Stomach (tissue), 4 donors: Measurements from ENCODE around the gene KLHL22.
"Not testable (repeated sequence)": the region's sequence is repeated elsewhere in the genome, so short reads cannot be mapped to it uniquely, and the experiment has no call there.

Source experiments
- CTCF ChIP-seq, 7 experiments: fragments of 450-650 bp in 4 of 7; fragments of 200-600 bp in 3 of 7; sonication (generic) in 3 of 7; IDR thresholded peaks; one replicate each; pipeline ENCODE4 v1.5.1; 2016 to 2019; ENCODE audit warnings: antibody characterized with exemption in 7 of 7, control low read depth in 2 of 7, mild to moderate bottlenecking in 1 of 7
- EP300 ChIP-seq: sonication (generic); formaldehyde crosslinking; IDR thresholded peaks from one replicate; pipeline ENCODE4 v1.6.1; 2017; ENCODE audit warnings: antibody characterized with exemption
- POLR2AphosphoS5 ChIP-seq, 3 donors: sonication (generic); formaldehyde crosslinking; IDR thresholded peaks; one replicate each; pipeline ENCODE4 v1.6.1; 2016; ENCODE audit warnings: antibody characterized with exemption in 3 of 3

- not testable (repeated sequence) for TF ChIP-seq EP300; CTCF (IDR thresholded peaks at IDR 0.05); POLR2AphosphoS5 (IDR thresholded peaks at IDR 0.05)
Measured at GRCh38 chr22:20415699-20416098, 79.9 kb downstream of the KLHL22 start.
